ENCODE results near the gene MED16.
"Not testable (repeated sequence)": the region's sequence is repeated elsewhere in the genome, so short reads cannot be mapped to it uniquely, and the experiment has no call there.

Gene MED16

GRCh38 chr19:825897-826644 is 66.9 kb downstream of the MED16 start:
- no peak for DNase-seq

GRCh38 chr19:824885-825284 is 68.1 kb downstream of the MED16 start:
- no peak for DNase-seq

- no peak for DNase-seq
These were observed 69.3 kb downstream of the MED16 start for GRCh38 chr19:823565-824121.

GRCh38 chr19:821825-822503 is 71.0 kb downstream of the MED16 start, which contains the start of gene PLPPR3:
Gene PLPPR3, minus strand, starts transcription at chr19:821955. Its CDS starts 396 bp downstream, at chr19:821559.
- no peak for DNase-seq

- DNase-seq = no peak
These were observed 71.7 kb downstream of the MED16 start for GRCh38 chr19:821231-821824.

- not testable (repeated sequence) for DNase-seq
These were observed 72.8 kb downstream of the MED16 start for GRCh38 chr19:820212-820611.

Measured in CD4-positive, alpha-beta T cell treated with Interleukin-17A for 4 hours (primary cell).